Heart left ventricle (tissue), 16 donors: ENCODE measurements around the gene SULT2A1. TPM values are rescaled to one million over a fixed set of nuclear protein-coding genes. Genes with fewer than 3 reads are reported as not detected.

ENCODE experiments used
- ATAC-seq, 4 donors: fragments of 200-7000 bp; cut with Tn5 transposase; one replicate each; pipeline ENCODE4 v1.9.1; 2020 to 2022; ENCODE audit warnings: moderate library complexity in 4 of 4, mild to moderate bottlenecking in 3 of 4, moderate number of reproducible peaks in 1 of 4
- DNase-seq, 5 donors: peaks; one replicate each; pipeline ENCODE4 v3.0.0-alpha.2; 2020
- H3K27ac ChIP-seq, 12 donors: fragments of 200-600 bp; sonication (generic) in 4 of 12; one replicate each; pipeline versions ENCODE4 v1.5.0 to v1.8.0; 2016 to 2022; ENCODE audit warnings: mild to moderate bottlenecking in 2 of 12
- H3K27me3 ChIP-seq, 9 donors: fragments of 200-600 bp; sonication (generic) in 2 of 9; one replicate each; pipeline versions ENCODE4 v1.5.1 to v1.8.0; 2016 to 2022; ENCODE audit warnings: mild to moderate bottlenecking in 3 of 9
- H3K36me3 ChIP-seq, 9 donors: fragments of 200-600 bp; sonication (generic) in 2 of 9; one replicate each; pipeline versions ENCODE4 v1.5.0 to v1.8.0; 2018 to 2022; ENCODE audit warnings: mild to moderate bottlenecking in 2 of 9
- H3K4me1 ChIP-seq, 12 donors: fragments of 200-600 bp; sonication (generic) in 4 of 12; one replicate each; pipeline versions ENCODE4 v1.5.0 to v1.8.0; 2016 to 2022; ENCODE audit warnings: mild to moderate bottlenecking in 3 of 12
- H3K4me3 ChIP-seq, 12 donors: fragments of 200-600 bp; sonication (generic) in 4 of 12; one replicate each; pipeline versions ENCODE4 v1.5.0 to v1.8.0; 2017 to 2022; ENCODE audit warnings: mild to moderate bottlenecking in 9 of 12, moderate library complexity in 4 of 12
- H3K9me3 ChIP-seq, 12 donors: fragments of 200-600 bp; sonication (generic) in 4 of 12; one replicate each; pipeline versions ENCODE4 v1.5.0 to v1.8.0; 2016 to 2022; ENCODE audit warnings: mild to moderate bottlenecking in 1 of 12
- POLR2A ChIP-seq, 2 donors: fragments of 450-650 bp; IDR thresholded peaks; one replicate each; pipeline ENCODE4 v1.6.1; 2017; ENCODE audit warnings: antibody characterized with exemption in 2 of 2, mild to moderate bottlenecking in 2 of 2, moderate library complexity in 2 of 2
- WGBS, 4 donors: extraction: QIAGEN DNeasy Blood & Tissue Kit in 2 of 4; methylation state at CpG; one replicate each; pipeline versions ENCODE4 v1.1.5 to v1.1.7; 2013 to 2018; 5-methylcytosine and 5-hydroxymethylcytosine counted together
- intact Hi-C, 10 donors: fragments of 100-400 bp; cut with DNase I; formaldehyde crosslinking; loops; one replicate each; pipeline versions ENCODE4 v1.11.1 to v1.14.2; 2022
- polyA plus RNA-seq, 2 donors: library from polyadenylated mRNA; stranded (reverse); fragments of 200-250 nt; gene quantifications; one replicate each; pipeline ENCODE4 v1.2.3, GENCODE V29; 2013
- total RNA-seq, 9 donors: library from RNA; depleted of rRNA in 2 of 9; stranded (reverse); fragments of >200 nt in 2 of 9; fragmentation: NEBNext Ultra II Directional in 3 of 9; extraction: Animal tissue kit (Norgen Biotek cat#: 25700) in 3 of 9; gene quantifications; one replicate each; pipeline versions ENCODE4 v1.1.0 to v1.2.4, GENCODE V29; 2016 to 2023
- TF ChIP-seq, protein P1 (sequence below), 12 donors: fragments of 200-600 bp; sonication (generic) in 4 of 12; IDR thresholded peaks; one replicate each; pipeline versions ENCODE4 v1.5.0 to v1.8.0; 2018 to 2022; ENCODE audit warnings: antibody characterized with exemption in 12 of 12, mild to moderate bottlenecking in 5 of 12
- donor health status: ischemic (EF 13 %, LVEDD 7.1; RV severe dilation, severe dysfunction).
- donor health status: healthy with polysubstance abuse.
- donor health status: DM: no; HTN: yes; CAD: no.
- donor health status: DM: no; HTN: no; CAD: no.
- donor health status: ischemic (EF 25% LVEDD 6.9; RV normal size, moderate dysfunction).
- donor health status: ischemic (EF 25% LVEDD 5.7; RV mildly dilated, moderate dysfunction).
- donor health status: healthy.
- donor health status: DM: yes; HTN: yes; CAD: no.
- donor health status: ischemic (EF 35%, LVEDD 5.7; RV mildly dilated, moderate dysfunction).
- donor health status: nonischemic (EF 11% LVEDD 7.7; RV severe dilation, severe dysfunction).
- donor health status: DM: yes; HTN: yes; CAD: no.
- donor health status: PGD.
- donor health status: ischemic (EF 29% LVEDD 5.4; RV normal size, mild dysfunction).
- donor health status: nonischemic (EF 23%, LVEDD 6.1; RV moderate dilation, normal function).

The SULT2A1 gene
- total and polyA plus RNA-seq, 11 donors = not detected

DNA sequence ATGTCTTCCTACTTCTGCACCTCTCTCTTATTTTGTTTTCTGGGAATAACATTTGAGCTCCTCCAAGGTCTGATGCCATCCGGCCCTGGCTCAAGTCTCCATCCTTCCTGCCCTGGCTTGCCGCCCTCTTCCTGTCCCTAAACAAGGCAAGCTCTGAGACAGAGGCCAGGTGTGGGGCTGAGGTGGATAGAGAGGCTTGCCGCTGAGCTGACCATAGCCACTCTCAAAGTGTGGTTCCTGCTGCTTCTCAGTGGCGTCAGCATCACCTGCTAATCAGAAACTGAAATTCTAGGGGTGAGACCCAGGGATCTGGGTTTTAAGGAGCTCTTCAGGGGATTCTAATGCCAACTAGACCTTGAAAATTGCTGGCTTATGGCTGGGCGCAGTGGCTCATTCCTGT, 33.1 kb downstream of the SULT2A1 start:
- H3K4me1 ChIP-seq = no peaks in the 10 kb centered on the region
- DNase-seq = no peak
- no peaks in the 10 kb centered on the region for H3K9me3 ChIP-seq
- no peak overlapping the region for H3K4me3 ChIP-seq
- ATAC-seq = no peak
- H3K36me3 ChIP-seq = no peaks in the 10 kb centered on the region
- intact Hi-C loops = no loop called here
- H3K27ac ChIP-seq = no peak overlapping the region
- WGBS, 4 donors = 55 to 80% (median 59%) methylated on average over 4 to 5 of the region's 5 CpGs
- no peak for TF ChIP-seq POLR2A (IDR thresholded peaks at IDR 0.05)
- TF ChIP-seq, protein P1, sequence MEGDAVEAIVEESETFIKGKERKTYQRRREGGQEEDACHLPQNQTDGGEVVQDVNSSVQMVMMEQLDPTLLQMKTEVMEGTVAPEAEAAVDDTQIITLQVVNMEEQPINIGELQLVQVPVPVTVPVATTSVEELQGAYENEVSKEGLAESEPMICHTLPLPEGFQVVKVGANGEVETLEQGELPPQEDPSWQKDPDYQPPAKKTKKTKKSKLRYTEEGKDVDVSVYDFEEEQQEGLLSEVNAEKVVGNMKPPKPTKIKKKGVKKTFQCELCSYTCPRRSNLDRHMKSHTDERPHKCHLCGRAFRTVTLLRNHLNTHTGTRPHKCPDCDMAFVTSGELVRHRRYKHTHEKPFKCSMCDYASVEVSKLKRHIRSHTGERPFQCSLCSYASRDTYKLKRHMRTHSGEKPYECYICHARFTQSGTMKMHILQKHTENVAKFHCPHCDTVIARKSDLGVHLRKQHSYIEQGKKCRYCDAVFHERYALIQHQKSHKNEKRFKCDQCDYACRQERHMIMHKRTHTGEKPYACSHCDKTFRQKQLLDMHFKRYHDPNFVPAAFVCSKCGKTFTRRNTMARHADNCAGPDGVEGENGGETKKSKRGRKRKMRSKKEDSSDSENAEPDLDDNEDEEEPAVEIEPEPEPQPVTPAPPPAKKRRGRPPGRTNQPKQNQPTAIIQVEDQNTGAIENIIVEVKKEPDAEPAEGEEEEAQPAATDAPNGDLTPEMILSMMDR (IDR thresholded peaks at IDR 0.05) = no peak
- peaks cover 0 to 85% (median 30%) of the 10 kb centered on the region in 9 donors for H3K27me3 ChIP-seq

DNA sequence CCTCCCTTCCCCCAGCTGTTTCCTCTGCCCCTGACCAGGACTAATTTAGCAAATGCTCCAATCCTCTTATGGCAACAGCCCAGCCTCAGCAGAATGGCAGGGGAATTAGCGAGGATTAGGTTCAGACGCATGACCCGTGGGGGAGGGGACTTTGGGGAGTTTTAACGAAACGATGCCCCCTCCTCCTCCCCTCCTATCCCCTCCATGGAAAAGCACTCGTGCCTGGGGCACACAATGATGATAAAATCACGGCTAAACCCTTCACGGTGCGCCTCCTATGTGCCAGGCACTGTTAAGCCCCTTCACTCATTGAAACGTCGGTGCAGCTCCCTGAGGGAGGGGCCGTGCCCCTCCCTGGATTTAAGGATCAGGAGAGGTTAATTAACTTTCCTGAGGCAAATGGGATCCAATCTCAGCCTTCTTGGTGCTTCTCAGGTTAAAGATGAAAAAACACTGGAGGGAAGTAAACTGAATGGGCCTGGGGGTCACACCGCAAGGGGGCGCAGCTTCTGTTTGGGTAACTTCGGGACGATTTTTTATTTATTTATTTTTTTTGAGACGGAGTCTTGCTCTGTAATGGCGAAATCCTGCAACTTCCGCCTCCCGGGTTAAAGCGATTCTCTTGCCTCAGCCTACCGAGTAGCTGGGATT, 37.2 kb downstream of the SULT2A1 start:
- Histone ChIP-seq H3K9me3 (no peaks in the 10 kb centered on the region), H3K4me3 (no peak overlapping the region), H3K36me3 (no peaks in the 10 kb centered on the region), H3K4me1 (no peaks in the 10 kb centered on the region), H3K27ac (no peak overlapping the region), H3K27me3 (peaks cover 0 to 71% (median 30%) of the 10 kb centered on the region in 9 donors)
- intact Hi-C loops = no loop called here
- 2 to 6% (median 3%) methylated on average over 22 of the region's 22 CpGs for WGBS, 4 donors
- ATAC-seq (no peak), DNase-seq (no peak)
- TF ChIP-seq, protein P1 (IDR thresholded peaks at IDR 0.05) = peak in 9 of 12 donors; percentile 8 to 37 (median 29)
- TF ChIP-seq POLR2A (IDR thresholded peaks at IDR 0.05) = no peak

DNA sequence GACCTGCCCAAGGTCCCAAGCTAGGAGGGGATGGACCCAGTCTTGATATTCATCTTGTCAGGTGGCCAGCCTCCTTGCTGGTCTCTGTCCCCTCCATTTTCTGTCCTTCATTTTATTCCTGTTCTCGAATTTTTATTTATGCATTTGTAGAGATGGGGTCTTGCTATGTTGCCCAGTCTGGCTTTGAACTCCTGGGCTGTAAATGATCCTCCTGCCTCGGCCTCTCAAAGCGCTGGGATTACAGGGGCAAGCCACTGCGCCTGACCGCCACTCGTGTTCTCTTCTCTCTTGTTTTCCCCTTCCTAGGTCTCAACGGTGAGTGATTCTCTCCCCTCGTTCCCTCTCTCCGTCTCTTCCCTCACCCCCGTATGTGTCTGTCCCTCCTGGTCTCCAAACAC, 37.7 kb downstream of the SULT2A1 start:
- Histone ChIP-seq H3K27me3 (peaks cover 0 to 66% (median 30%) of the 10 kb centered on the region in 9 donors), H3K27ac (no peak overlapping the region), H3K4me3 (no peak overlapping the region), H3K9me3 (no peaks in the 10 kb centered on the region), H3K4me1 (no peaks in the 10 kb centered on the region), H3K36me3 (no peaks in the 10 kb centered on the region)
- ATAC-seq = no peak
- WGBS, 4 donors = 50 to 58% (median 55%) methylated on average over 10 of the region's 10 CpGs
- intact Hi-C loops = no loop called here
- TF ChIP-seq POLR2A (IDR thresholded peaks at IDR 0.05) = no peak
- TF ChIP-seq, protein P1 (IDR thresholded peaks at IDR 0.05) = no peak
- DNase-seq = no peak

DNA sequence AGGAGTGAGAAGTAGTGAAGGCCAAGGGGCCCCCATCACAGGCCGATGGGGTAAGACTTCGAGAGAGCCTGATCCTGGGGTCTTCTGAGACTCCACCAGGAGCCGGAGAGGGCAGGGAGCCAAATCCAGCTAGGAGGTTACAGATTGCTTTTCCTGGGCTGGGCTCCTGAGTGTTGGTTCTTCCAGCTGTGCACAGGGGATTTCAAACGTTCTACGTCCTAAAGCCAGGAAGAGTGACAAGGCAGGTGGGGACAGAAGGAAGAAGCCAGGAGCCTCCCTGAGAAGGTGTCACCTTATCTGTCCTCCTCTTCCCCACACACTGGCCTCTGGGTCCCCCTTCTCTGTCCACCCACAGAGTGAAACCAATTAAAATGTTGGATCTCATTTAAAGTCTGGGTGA, 43.2 kb downstream of the SULT2A1 start:
- no peak for TF ChIP-seq POLR2A (IDR thresholded peaks at IDR 0.05)
- TF ChIP-seq, protein P1 (IDR thresholded peaks at IDR 0.05) = no peak
- Histone ChIP-seq H3K4me1 (no peaks in the 10 kb centered on the region), H3K36me3 (no peaks in the 10 kb centered on the region), H3K27me3 (peaks cover 0 to 51% (median 13%) of the 10 kb centered on the region in 9 donors), H3K27ac (no peak overlapping the region), H3K4me3 (no peak overlapping the region), H3K9me3 (no peaks in the 10 kb centered on the region)
- ATAC-seq = no peak
- intact Hi-C loops = no loop called here
- 42 to 60% (median 51%) methylated on average over 5 of the region's 5 CpGs for WGBS, 4 donors
- no peak for DNase-seq
